HG03558 (cell line): ENCODE results near the gene SKIC8.
A peak's percentile ranks its signal among the peaks of the same experiment; 100 is the strongest.

ENCODE experiments used
- ATAC-seq: cut with Tn5 transposase; IDR thresholded peaks from one replicate; pipeline ENCODE4 v1.9.1; 2021; ENCODE audit warnings: moderate number of reproducible peaks; ENCODE audit not compliant: unreplicated experiment; ENCODE audit errors: extremely low read depth

SKIC8 gene

GRCh38 chr15:78299101-78299930 lies at the start of gene SKIC8:
TSS of gene SKIC8 (minus strand) at chr15:78299609. CDS start at chr15:78295686, 3,923 bp downstream.
- peak; percentile 62 for ATAC-seq

GRCh38 chr15:78347586-78348543 lies 48.5 kb upstream of the SKIC8 start:
- no peak for ATAC-seq

GRCh38 chr15:78345396-78346125 lies 46.2 kb upstream of the SKIC8 start:
- no peak for ATAC-seq

- ATAC-seq = no peak
Observed at GRCh38 chr15:78343276-78344060, 44.1 kb upstream of the SKIC8 start.

- ATAC-seq = no peak
Observed at GRCh38 chr15:78342021-78342420, 42.6 kb upstream of the SKIC8 start.

GRCh38 chr15:78341057-78341987 lies 41.9 kb upstream of the SKIC8 start:
- no peak for ATAC-seq

- ATAC-seq = no peak
Observed at GRCh38 chr15:78340231-78341056, 41.0 kb upstream of the SKIC8 start, which contains the start of gene CRABP1. TSS of gene CRABP1 (plus strand) at chr15:78340353. CDS start at chr15:78340429, 76 bp downstream.

- ATAC-seq = no peak
Observed at GRCh38 chr15:78339559-78339958, 40.1 kb upstream of the SKIC8 start.

- ATAC-seq = no peak
Observed at GRCh38 chr15:78338781-78339180, 39.4 kb upstream of the SKIC8 start.

GRCh38 chr15:78335985-78336384 lies 36.6 kb upstream of the SKIC8 start:
- no peak for ATAC-seq

- no peak for ATAC-seq
Observed at GRCh38 chr15:78334845-78335244, 35.4 kb upstream of the SKIC8 start.

- no peak for ATAC-seq
Observed at GRCh38 chr15:78329625-78330024, 30.2 kb upstream of the SKIC8 start.

GRCh38 chr15:78327466-78327865 lies 28.1 kb upstream of the SKIC8 start:
- ATAC-seq = no peak

GRCh38 chr15:78325092-78325843 lies 25.9 kb upstream of the SKIC8 start:
- ATAC-seq = no peak

- no peak for ATAC-seq
Observed at GRCh38 chr15:78324144-78324543, 24.7 kb upstream of the SKIC8 start.

- no peak for ATAC-seq
Observed at GRCh38 chr15:78323693-78324092, 24.3 kb upstream of the SKIC8 start.
